GM21381 (cell line): ENCODE data around the gene NHS.
A peak's percentile ranks its signal among the peaks of the same experiment; 100 is the strongest.

Experiments
- ATAC-seq: cut with Tn5 transposase; IDR thresholded peaks from one replicate; pipeline ENCODE4 v1.9.1; 2021; ENCODE audit warnings: mild to moderate bottlenecking, moderate library complexity; ENCODE audit not compliant: unreplicated experiment

The NHS gene

GRCh38 chrX:17580539-17581152 lies 205.6 kb downstream of the NHS start:
- no peak for ATAC-seq

GRCh38 chrX:17581641-17582040 lies 206.6 kb downstream of the NHS start:
- no peak for ATAC-seq

GRCh38 chrX:17584248-17584681 lies 209.3 kb downstream of the NHS start:
- no peak for ATAC-seq

- no peak for ATAC-seq
Observed at GRCh38 chrX:17585006-17585405, 210.0 kb downstream of the NHS start.

GRCh38 chrX:17587366-17587765 lies 212.4 kb downstream of the NHS start:
- no peak for ATAC-seq

- no peak for ATAC-seq
Observed at GRCh38 chrX:17588303-17588702, 213.3 kb downstream of the NHS start.

GRCh38 chrX:17590892-17591740 lies 216.1 kb downstream of the NHS start:
- ATAC-seq: peak; percentile 45

DNA sequence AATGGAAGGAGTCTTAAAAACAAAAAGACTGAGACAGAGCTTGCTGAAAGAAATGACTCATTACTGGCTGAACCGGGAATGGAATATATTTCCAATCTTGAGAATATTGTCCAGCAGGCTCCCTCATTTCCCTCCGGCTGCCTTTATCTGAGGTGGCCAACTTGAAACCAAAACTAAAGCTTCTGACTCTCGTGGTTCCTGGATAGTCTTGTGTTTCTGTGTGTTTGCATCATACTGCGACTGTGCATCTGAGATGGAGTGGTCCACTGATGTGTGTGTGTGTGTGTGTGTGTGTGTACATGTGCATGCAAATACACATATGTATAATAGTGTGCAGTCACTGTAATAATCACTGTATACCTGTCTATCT lies 216.7 kb downstream of the NHS start:
- ATAC-seq: no peak

DNA sequence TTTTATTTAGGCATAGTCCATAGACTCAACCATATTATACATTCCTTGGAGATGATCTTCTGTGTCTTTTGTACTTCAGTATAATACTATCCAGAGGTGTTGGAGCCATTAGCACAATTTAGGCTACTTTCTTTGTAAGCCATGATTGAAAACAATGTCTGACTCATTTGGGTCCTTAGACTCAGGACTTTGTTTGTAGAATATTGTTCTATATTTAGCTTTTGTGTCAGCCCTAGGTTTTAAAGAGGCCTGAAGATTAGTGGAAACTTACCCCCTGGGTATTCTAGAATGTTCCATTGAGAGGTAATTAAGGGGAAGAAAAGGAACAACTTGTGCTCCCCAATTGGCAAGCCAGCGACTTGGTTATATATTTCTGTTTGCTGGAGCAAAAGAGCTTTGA lies 217.1 kb downstream of the NHS start:
- no peak for ATAC-seq

DNA sequence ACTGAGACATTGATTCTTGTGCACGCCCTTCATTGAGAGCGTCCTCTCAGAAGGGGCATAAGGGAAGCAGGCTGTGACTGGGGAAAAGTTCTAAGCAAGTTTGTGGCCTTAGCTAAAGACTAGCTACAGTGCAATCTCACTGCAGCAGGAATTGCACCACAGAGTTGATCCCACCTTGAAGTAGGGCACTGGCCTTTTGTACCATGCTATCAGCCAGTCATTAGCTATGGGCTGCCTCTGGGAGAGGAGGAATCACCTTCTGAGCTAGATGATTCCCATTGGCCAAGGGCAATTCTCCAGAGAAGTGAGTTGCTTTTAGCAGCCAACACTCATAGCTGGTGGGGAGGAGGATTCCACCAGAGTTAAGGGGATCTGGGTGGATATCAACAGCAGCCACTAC lies 219.7 kb downstream of the NHS start:
- no peak for ATAC-seq

DNA sequence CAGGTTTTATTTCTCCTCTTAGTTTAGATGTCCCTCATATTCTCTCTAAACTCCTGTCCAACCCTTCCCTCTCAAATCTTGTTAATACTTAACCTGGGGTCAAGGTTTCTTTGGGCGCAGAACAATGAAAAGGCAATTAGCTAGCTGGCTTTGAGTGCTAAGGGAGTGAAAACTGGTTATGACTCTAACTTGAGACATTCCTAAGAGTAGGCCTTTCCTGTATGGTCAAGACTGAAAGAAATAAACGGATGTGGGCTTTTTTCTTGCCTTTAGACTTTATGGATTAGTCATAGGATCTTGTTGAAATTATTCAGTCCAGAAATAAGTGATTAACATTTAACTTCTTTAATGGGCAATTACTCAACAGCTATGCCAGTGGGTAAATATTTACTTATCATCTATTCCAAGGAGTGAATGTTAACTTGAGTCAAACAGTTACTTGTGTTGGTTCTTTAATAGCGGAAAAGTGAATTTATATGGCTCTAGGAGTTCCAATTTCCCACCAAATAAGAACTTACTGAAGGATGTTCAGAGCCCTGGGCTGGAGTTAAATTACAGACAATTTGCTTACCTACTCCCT lies 220.5 kb downstream of the NHS start:
- ATAC-seq: peak; percentile 63

DNA sequence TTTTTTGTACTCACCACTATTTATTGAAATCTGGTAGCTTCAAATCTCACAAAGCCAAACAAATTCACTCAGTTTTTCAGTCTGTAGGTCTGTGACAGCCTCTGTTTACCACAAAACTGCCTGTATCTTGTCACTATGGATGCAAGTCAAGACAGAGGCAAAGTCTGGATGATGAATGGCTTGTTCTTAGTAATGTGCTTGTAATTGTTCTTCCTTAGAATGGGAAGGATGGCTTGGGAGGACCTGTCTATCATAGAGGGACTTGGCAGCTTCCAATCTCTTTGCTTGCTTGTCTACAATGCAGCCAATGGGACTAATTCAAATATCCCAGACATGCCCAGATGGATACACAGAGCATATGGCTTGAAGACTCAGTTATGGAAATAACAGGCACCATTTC lies 221.1 kb downstream of the NHS start:
- ATAC-seq: no peak

DNA sequence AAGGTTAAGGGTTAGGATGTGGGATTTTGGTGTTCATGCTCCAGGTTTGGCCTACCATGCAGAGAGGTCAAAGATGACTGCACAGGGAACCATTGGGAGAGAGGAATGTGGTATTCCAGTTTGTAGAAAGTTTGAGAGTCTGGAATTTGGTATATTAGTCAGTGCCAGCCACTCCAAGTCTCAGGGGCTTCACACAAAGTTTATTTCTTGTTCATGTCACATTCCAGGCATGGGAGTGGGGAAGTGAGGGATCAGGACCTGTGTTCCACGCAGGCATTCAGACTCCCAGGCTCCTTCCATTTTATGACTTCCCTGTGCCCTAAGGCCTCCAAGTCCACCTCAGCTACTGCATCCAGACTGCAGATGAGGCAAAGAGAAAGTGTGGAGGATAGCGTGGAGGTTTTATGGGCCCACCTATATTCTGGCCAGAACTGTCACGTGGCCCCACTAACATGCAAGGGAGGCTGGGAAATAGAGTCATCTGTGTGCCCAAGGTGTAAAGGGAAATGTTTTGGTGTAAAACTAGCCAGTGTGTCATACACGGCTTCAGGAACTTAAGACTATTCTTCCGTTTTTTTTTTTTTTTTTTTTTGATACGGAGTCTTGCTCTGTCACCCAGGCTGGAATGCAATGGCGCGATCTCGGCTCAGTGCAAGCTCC lies 221.7 kb downstream of the NHS start:
- no peak for ATAC-seq

GRCh38 chrX:17597327-17597726 lies 222.3 kb downstream of the NHS start:
- ATAC-seq: no peak

GRCh38 chrX:17597836-17598439 lies 222.9 kb downstream of the NHS start:
- no peak for ATAC-seq

- no peak for ATAC-seq
Observed at GRCh38 chrX:17601441-17602200, 226.6 kb downstream of the NHS start.

GRCh38 chrX:17602245-17602644 lies 227.2 kb downstream of the NHS start:
- no peak for ATAC-seq

DNA sequence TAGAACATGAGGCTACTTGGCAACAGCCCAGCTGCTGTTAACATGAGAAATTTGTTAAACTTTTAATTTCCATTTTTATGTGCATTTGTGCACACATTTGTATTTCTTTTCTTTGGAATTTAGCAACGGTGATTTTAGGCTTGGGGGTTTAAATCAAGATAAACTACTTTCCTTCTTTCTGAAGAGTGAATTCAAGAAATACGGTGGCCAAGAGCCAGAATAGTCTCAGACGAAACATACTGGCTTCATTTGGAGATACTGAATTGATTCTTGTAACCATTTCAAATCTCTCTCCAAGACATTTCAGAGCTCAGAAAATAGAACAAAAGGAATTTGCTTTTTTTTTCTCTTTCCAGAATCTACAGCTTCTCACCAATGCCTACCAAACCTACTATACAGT lies 228.2 kb downstream of the NHS start:
- no peak for ATAC-seq

DNA sequence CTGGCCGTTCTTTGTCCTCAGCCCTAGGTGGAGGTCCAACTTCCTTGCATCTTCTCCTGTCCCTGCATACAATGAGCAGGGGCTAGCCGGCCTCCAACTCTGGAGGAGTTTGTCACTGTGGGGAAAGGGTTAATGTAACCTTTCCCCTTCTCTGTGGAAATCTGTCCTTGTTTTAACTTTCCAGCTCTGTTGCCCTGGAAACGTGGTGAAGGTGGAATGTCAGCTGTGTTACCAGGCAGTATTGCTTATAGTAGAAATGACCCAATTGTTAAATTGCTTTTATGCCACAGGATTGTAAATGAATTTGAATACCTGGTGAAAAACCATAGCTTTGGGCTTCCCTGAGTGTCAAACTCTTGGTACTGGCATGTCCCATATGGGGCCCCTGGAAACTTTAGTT lies 230.7 kb downstream of the NHS start:
- no peak for ATAC-seq

DNA sequence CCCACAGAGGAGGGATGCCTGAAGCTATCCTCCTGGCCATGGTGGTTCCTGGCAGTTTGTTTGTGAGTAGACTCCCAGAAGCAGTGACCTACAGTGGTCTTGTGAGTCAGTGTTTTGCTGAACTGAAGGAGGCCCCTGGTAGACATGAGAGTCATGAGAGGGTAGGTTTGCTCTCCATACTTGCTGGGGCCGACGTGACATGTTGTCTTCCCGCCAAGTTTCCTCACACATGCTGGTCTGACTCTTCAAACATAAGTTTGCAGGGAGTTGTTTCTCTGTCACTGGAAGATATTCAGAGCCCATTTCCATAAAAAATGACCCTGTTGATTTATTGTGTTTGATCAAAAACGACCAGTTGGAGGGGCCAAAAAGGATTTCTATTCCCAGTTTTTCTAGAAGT lies 231.2 kb downstream of the NHS start:
- no peak for ATAC-seq

GRCh38 chrX:17608888-17609287 lies 233.9 kb downstream of the NHS start:
- ATAC-seq: no peak
